Osteoblast (primary cell): Measurements from ENCODE around the gene XRCC5. TPM values are rescaled to one million over a fixed set of nuclear protein-coding genes. Genes with fewer than 3 reads are reported as not detected.

ENCODE experiments used
- DNase-seq: peaks from one replicate; pipeline ENCODE4 v3.0.0; 2011; ENCODE audit warnings: low spot score, mixed read lengths; ENCODE audit not compliant: insufficient read length; ENCODE audit errors: missing footprints
- H2AFZ ChIP-seq: 2 replicates; pipeline ENCODE4 v1.6.0; 2011; ENCODE audit warnings: mild to moderate bottlenecking, low read length
- H3K27ac ChIP-seq: 2 replicates; pipeline ENCODE4 v1.5.1; 2011; ENCODE audit warnings: mild to moderate bottlenecking, low read depth, low read length, moderate library complexity
- H3K27me3 ChIP-seq: 2 replicates; pipeline ENCODE4 v1.6.0; 2012; ENCODE audit warnings: mild to moderate bottlenecking, control low read depth, inconsistent platforms, low read length, moderate library complexity; ENCODE audit not compliant: insufficient read depth
- H3K36me3 ChIP-seq: 2 replicates; pipeline ENCODE4 v1.5.1; 2011; ENCODE audit warnings: mild to moderate bottlenecking, low read length, control low read depth, moderate library complexity; ENCODE audit not compliant: insufficient read depth
- H3K4me1 ChIP-seq: 2 replicates; pipeline ENCODE4 v1.5.1; 2011; ENCODE audit warnings: mild to moderate bottlenecking, low read length, control low read depth, moderate library complexity; ENCODE audit not compliant: insufficient read depth
- H3K4me2 ChIP-seq: 2 replicates; pipeline ENCODE4 v1.6.0; 2011; ENCODE audit warnings: mild to moderate bottlenecking, low read length; ENCODE audit not compliant: insufficient read depth
- H3K4me3 ChIP-seq: fragments of 200-600 bp; sonication (generic); 3 replicates; pipeline ENCODE4 v1.5.1; 2012; ENCODE audit warnings: mild to moderate bottlenecking, low read length, inconsistent platforms; ENCODE audit not compliant: insufficient read depth
- H3K79me2 ChIP-seq: 2 replicates; pipeline ENCODE4 v1.6.0; 2012; ENCODE audit warnings: mild to moderate bottlenecking, low read length, control low read depth, inconsistent platforms; ENCODE audit not compliant: insufficient read depth
- H3K9me3 ChIP-seq: 2 replicates; pipeline ENCODE4 v1.5.1; 2011; ENCODE audit warnings: low read depth, low read length, control low read depth
- H4K20me1 ChIP-seq: 2 replicates; pipeline ENCODE4 v1.6.0; 2012; ENCODE audit warnings: mild to moderate bottlenecking, low read length, control low read depth; ENCODE audit not compliant: insufficient read depth
- total RNA-seq: library from RNA; depleted of rRNA; stranded (reverse); fragments of >200 nt; gene quantifications from 2 replicates; pipeline ENCODE4 v1.2.3, GENCODE V29; 2012
- TF ChIP-seq, protein P1 (sequence below): IDR thresholded peaks from 2 replicates; pipeline ENCODE4 v1.5.1; 2011; ENCODE audit warnings: mild to moderate bottlenecking, low read depth, low read length, moderate library complexity; ENCODE audit errors: extremely low read depth

XRCC5 gene
- total RNA-seq, 1 donor = 203 TPM

DNA sequence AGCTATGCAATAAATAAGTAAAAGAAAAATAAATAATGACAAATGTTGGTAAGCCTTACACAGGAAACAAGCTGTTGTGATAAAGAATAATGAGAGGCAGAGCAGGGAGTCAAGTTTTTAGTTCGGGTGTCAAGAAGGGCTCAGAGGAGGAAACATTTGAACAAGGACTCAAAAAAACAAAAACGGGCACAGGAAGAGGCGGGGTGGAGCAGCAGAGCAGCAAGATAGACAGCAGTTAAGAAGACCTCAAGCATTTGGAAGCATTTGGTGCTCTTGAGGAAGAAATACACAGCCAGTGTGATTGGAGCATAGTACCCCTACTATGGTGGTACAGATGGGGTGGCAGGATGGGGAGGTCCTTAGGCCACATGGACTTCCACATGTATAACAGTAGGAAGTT is 24.6 kb upstream of the XRCC5 start:
- Histone ChIP-seq H3K4me3 (no peak overlapping the region), H3K4me1 (peaks cover 13% of the 10 kb centered on the region), H3K79me2 (no peaks in the 10 kb centered on the region), H2AFZ (no peak overlapping the region), H3K27ac (no peak overlapping the region), H3K36me3 (no peaks in the 10 kb centered on the region), H4K20me1 (no peaks in the 10 kb centered on the region), H3K9me3 (no peaks in the 10 kb centered on the region), H3K4me2 (no peak overlapping the region), H3K27me3 (no peaks in the 10 kb centered on the region)
- DNase-seq = no peak
- TF ChIP-seq, protein P1, sequence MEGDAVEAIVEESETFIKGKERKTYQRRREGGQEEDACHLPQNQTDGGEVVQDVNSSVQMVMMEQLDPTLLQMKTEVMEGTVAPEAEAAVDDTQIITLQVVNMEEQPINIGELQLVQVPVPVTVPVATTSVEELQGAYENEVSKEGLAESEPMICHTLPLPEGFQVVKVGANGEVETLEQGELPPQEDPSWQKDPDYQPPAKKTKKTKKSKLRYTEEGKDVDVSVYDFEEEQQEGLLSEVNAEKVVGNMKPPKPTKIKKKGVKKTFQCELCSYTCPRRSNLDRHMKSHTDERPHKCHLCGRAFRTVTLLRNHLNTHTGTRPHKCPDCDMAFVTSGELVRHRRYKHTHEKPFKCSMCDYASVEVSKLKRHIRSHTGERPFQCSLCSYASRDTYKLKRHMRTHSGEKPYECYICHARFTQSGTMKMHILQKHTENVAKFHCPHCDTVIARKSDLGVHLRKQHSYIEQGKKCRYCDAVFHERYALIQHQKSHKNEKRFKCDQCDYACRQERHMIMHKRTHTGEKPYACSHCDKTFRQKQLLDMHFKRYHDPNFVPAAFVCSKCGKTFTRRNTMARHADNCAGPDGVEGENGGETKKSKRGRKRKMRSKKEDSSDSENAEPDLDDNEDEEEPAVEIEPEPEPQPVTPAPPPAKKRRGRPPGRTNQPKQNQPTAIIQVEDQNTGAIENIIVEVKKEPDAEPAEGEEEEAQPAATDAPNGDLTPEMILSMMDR = no peak

DNA sequence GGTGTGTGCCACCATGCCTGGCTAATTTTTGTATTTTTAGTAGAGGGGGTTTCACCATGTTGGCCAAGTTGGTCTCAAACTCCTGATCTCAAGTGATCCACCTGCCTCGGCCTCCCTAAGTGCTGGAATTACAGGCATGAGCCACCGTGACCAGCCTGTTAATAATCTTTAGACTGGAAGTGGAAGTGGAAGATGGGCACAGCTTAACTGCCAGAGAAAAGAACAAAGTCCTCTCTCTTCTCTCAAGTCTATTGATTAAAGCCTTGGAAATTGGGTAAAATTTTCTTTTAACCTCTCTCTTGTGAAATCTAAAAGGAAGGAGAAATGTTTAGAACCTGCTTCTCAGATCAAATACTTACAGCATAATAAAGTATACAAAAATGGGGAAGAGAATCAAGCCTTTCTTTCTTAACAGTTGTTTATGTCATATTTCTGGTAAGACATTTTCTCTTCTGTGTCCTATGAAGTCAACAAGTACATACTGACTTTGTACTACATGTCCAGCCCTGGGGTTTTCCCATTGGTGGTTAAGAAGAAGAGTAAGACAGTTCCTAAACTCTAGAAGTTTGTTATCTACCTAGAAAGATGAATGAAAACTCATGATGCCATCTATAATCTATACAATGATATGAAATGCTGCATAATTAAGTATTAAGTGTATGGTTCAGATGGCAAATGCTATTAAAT is 22.8 kb upstream of the XRCC5 start:
- Histone ChIP-seq H3K27me3 (no peaks in the 10 kb centered on the region), H3K79me2 (no peaks in the 10 kb centered on the region), H3K4me1 (peaks cover 15% of the 10 kb centered on the region), H3K4me2 (no peak overlapping the region), H3K27ac (no peak overlapping the region), H3K4me3 (no peak overlapping the region), H3K36me3 (no peaks in the 10 kb centered on the region), H3K9me3 (no peaks in the 10 kb centered on the region), H2AFZ (no peak overlapping the region), H4K20me1 (no peaks in the 10 kb centered on the region)
- no peak for DNase-seq
- TF ChIP-seq, protein P1 = no peak

DNA sequence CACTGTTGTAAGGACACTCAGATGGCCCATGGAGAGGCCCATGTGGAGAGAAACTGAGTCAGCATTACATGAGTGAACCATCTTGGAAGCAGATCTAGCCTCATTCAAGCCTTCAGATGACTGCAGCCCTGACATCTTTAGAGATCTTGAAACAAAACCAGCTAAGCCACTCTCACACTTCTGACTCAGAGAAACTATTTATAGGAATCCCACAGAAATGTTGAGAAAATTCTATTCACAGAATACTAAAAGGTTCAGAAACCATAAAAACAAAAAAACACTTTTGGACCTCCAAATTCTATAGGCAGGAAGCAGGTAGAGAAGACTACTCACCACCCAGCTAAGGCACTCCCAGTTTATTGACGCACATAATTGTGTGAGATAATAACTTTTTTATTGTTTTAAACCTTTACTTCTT is 18.8 kb upstream of the XRCC5 start:
- no peak overlapping the region for H3K4me3 ChIP-seq
- H3K79me2 ChIP-seq = no peaks in the 10 kb centered on the region
- peak; percentile 65 for DNase-seq
- no peaks in the 10 kb centered on the region for H3K36me3 ChIP-seq
- H4K20me1 ChIP-seq = no peaks in the 10 kb centered on the region
- H3K4me1 ChIP-seq = peaks cover 8% of the 10 kb centered on the region
- H3K27ac ChIP-seq = peak overlapping the region; percentile 9
- no peak overlapping the region for H3K4me2 ChIP-seq
- TF ChIP-seq, protein P1 = no peak
- H2AFZ ChIP-seq = no peak overlapping the region
- no peaks in the 10 kb centered on the region for H3K27me3 ChIP-seq
- no peaks in the 10 kb centered on the region for H3K9me3 ChIP-seq

DNA sequence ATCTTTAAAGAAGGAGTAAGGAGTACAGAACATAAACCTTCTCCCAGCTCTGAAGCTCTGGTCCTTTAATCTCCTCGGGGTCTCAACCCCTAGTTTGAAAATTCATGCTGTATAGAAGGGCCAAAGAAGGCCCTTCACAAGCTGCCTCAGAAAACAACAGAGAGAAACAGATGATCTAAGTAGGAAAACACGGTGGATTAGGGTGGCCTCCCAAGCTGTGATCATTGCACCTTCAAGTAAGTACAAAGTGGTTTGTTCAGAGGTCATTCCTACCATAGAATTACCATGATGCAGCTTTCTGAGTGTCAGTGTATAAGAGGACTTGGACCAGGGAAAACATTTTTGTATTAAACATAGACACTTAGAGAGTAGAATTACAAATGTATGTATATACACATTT is 16.5 kb upstream of the XRCC5 start:
- TF ChIP-seq, protein P1 = no peak
- H3K36me3 ChIP-seq = no peaks in the 10 kb centered on the region
- H3K27me3 ChIP-seq = peaks cover 3% of the 10 kb centered on the region
- peaks cover 8% of the 10 kb centered on the region for H3K4me1 ChIP-seq
- no peak for DNase-seq
- no peaks in the 10 kb centered on the region for H3K79me2 ChIP-seq
- no peaks in the 10 kb centered on the region for H3K9me3 ChIP-seq
- no peak overlapping the region for H2AFZ ChIP-seq
- no peak overlapping the region for H3K4me2 ChIP-seq
- no peak overlapping the region for H3K27ac ChIP-seq
- no peaks in the 10 kb centered on the region for H4K20me1 ChIP-seq
- H3K4me3 ChIP-seq = no peak overlapping the region
